A673 (cell line): Measurements from ENCODE around the gene PJA1.

Experiments used
- CTCF ChIP-seq: fragments of 300-800, 200-600 bp; sonication (generic); conservative IDR thresholded peaks from 2 replicates; pipeline ENCODE4 v1.5.1; 2017; ENCODE audit warnings: low read depth, mild to moderate bottlenecking, antibody characterized with exemption, low read length, moderate library complexity, mixed read lengths
- EZH2 ChIP-seq: fragments of 200-600 bp; sonication (generic); IDR thresholded peaks from 2 replicates; pipeline ENCODE4 v1.6.1; 2017; ENCODE audit warnings: borderline replicate concordance, low read depth, mild to moderate bottlenecking, mixed read lengths, antibody characterized with exemption, low read length; ENCODE audit not compliant: poor library complexity, severe bottlenecking

- TF ChIP-seq EZH2 (no peak), CTCF (no peak)
Measured at GRCh38 chrX:69131886-69132285, 33.4 kb downstream of the PJA1 start.
